ENCODE measurements around the gene CHST13. TPM values are rescaled to one million over a fixed set of nuclear protein-coding genes. Genes with fewer than 3 reads are reported as not detected.

The CHST13 gene
- total RNA-seq, 1 donor from 2014 or later = not detected

DNA sequence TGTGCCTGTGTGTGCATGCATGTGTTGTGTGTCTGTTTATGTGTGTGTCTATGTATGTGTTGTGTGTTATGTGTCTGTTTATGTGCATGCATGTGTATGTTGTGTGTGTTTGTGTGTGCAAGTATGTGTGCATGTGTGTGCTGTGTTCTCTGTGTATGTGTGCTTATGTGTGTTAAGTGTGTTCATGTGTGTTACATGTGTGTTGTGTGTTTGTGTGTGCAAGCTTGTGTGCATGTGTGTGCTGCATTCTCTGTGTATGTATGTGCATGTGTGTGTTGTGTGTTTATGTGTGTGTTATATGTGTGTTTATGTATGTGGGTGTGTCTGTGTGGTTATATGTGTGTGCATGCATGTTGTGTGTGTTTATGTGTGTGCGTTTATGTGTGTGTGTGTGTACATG lies 21.3 kb upstream of the CHST13 start:
- Mint-ChIP-seq H3K4me3 (ENCODE audit: low read depth) (no peak overlapping the region), H3K27me3 (ENCODE audit: low read depth) (no peaks in the 10 kb centered on the region), H3K27ac (no peak overlapping the region), H3K4me1 (ENCODE audit: low read depth) (no peaks in the 10 kb centered on the region), H3K9me3 (no peaks in the 10 kb centered on the region), H3K36me3 (ENCODE audit: low read depth) (no peaks in the 10 kb centered on the region)
- no peak for DNase-seq (ENCODE audit: low spot score)
- intact Hi-C loops (cut with micrococcal nuclease) = no loop called here

DNA sequence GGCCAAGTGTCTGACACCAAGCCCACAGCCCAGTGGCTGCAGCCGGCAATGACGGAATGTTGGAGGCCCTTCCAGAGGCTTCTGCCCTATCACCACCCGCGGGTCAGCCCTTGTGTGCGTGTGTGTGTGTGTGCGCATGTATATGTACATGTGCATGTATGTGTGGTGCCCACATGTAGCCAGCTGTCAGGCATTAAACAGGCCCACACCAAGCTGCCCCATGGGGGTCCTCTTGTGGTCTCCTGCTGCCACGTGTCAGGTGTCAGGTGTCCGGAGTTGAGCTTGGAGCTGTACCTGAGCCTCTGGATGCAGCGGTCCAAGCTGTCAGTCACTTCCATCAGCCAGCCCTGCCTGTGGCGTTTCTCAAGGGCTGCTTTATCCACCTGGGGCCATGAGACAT lies 20.3 kb upstream of the CHST13 start:
- intact Hi-C loops (cut with micrococcal nuclease) = no loop called here

GRCh38 chr3:126507886-126508285 lies 16.1 kb upstream of the CHST13 start:
- Mint-ChIP-seq H3K4me3 (ENCODE audit: low read depth) (no peak overlapping the region), H3K4me1 (ENCODE audit: low read depth) (no peaks in the 10 kb centered on the region), H3K27ac (no peak overlapping the region), H3K9me3 (no peaks in the 10 kb centered on the region), H3K27me3 (ENCODE audit: low read depth) (no peaks in the 10 kb centered on the region), H3K36me3 (ENCODE audit: low read depth) (no peaks in the 10 kb centered on the region)
- no peak for DNase-seq (ENCODE audit: low spot score)
- intact Hi-C loops (cut with micrococcal nuclease) = no loop called here

More for the DNA sequence above, 20.3 kb upstream of the CHST13 start:
- Mint-ChIP-seq H3K36me3 (ENCODE audit: low read depth) (no peaks in the 10 kb centered on the region), H3K4me3 (ENCODE audit: low read depth) (no peak overlapping the region), H3K27me3 (ENCODE audit: low read depth) (no peaks in the 10 kb centered on the region), H3K4me1 (ENCODE audit: low read depth) (no peaks in the 10 kb centered on the region), H3K27ac (no peak overlapping the region), H3K9me3 (no peaks in the 10 kb centered on the region)
- no peak for DNase-seq (ENCODE audit: low spot score)

DNA sequence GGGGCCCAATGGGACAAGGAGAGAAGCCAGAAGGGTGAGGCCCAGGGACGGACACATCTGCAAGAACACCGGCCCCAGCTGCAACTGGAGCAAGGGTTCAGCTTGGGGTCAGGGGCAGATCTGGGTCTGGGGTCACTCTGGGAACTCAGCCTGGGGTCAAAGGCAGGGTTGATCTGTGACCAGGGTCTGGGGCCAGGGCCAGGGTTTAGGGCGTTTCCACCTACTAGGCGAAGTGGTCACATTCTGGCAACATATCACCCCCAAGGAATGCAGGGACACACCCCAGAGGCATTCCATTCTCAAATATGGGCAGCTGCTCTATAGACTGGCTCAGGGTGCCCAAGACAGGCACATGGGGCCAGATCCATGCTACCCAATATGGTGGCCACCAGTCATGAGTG lies 15.4 kb upstream of the CHST13 start:
- Mint-ChIP-seq H3K27me3 (ENCODE audit: low read depth) (no peaks in the 10 kb centered on the region), H3K4me3 (ENCODE audit: low read depth) (no peak overlapping the region), H3K27ac (no peak overlapping the region), H3K36me3 (ENCODE audit: low read depth) (no peaks in the 10 kb centered on the region), H3K9me3 (no peaks in the 10 kb centered on the region), H3K4me1 (ENCODE audit: low read depth) (no peaks in the 10 kb centered on the region)
- intact Hi-C loops (cut with micrococcal nuclease) = no loop called here
- DNase-seq (ENCODE audit: low spot score) = no peak

GRCh38 chr3:126509597-126510307 lies 14.2 kb upstream of the CHST13 start:
- DNase-seq (ENCODE audit: low spot score) = no peak
- no peaks in the 10 kb centered on the region for H3K36me3 Mint-ChIP-seq (ENCODE audit: low read depth)
- no peaks in the 10 kb centered on the region for H3K9me3 Mint-ChIP-seq
- no peaks in the 10 kb centered on the region for H3K27me3 Mint-ChIP-seq (ENCODE audit: low read depth)
- no peaks in the 10 kb centered on the region for H3K4me1 Mint-ChIP-seq (ENCODE audit: low read depth)
- intact Hi-C loops (cut with micrococcal nuclease) = no loop called here
- no peak overlapping the region for H3K4me3 Mint-ChIP-seq (ENCODE audit: low read depth)
- no peak overlapping the region for H3K27ac Mint-ChIP-seq

- DNase-seq (ENCODE audit: low spot score) = no peak
- intact Hi-C loops (cut with micrococcal nuclease) = no loop called here
- Mint-ChIP-seq H3K27me3 (ENCODE audit: low read depth) (no peaks in the 10 kb centered on the region), H3K36me3 (ENCODE audit: low read depth) (no peaks in the 10 kb centered on the region), H3K4me1 (ENCODE audit: low read depth) (no peaks in the 10 kb centered on the region), H3K27ac (no peak overlapping the region), H3K9me3 (no peaks in the 10 kb centered on the region), H3K4me3 (ENCODE audit: low read depth) (no peak overlapping the region)
Observed at GRCh38 chr3:126510308-126510910, 13.5 kb upstream of the CHST13 start.

DNA sequence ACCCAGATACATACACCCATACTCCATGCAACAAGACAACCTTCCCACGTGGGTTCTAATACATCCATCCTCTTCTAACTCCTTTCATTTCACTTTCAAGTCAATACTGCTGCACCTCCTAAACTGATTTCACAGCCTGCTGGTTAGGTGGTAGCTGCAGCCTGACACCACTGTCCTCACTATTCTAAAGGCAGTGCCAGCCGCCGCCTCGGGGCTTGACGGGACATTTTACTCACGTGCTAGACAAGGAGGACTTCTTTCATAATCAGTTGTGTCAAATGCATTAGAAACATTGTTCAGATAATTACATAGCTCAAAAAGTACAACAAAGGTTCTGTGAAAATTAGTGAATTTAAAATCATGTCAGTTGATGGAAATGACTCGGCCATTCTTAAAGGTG lies 12.7 kb upstream of the CHST13 start:
- H3K4me3 Mint-ChIP-seq (ENCODE audit: low read depth) = no peak overlapping the region
- no peak overlapping the region for H3K27ac Mint-ChIP-seq

GRCh38 chr3:126512026-126512425 lies 11.9 kb upstream of the CHST13 start:
- no peak for DNase-seq (ENCODE audit: low spot score)
- no peaks in the 10 kb centered on the region for H3K4me1 Mint-ChIP-seq (ENCODE audit: low read depth)
- H3K9me3 Mint-ChIP-seq = no peaks in the 10 kb centered on the region
- no peaks in the 10 kb centered on the region for H3K36me3 Mint-ChIP-seq (ENCODE audit: low read depth)
- intact Hi-C loops (cut with micrococcal nuclease) = no loop called here
- no peak overlapping the region for H3K4me3 Mint-ChIP-seq (ENCODE audit: low read depth)
- no peaks in the 10 kb centered on the region for H3K27me3 Mint-ChIP-seq (ENCODE audit: low read depth)
- H3K27ac Mint-ChIP-seq = no peak overlapping the region

More for the DNA sequence above, 12.7 kb upstream of the CHST13 start:
- H3K4me1 Mint-ChIP-seq (ENCODE audit: low read depth) = no peaks in the 10 kb centered on the region
- H3K27me3 Mint-ChIP-seq (ENCODE audit: low read depth) = no peaks in the 10 kb centered on the region
- H3K36me3 Mint-ChIP-seq (ENCODE audit: low read depth) = no peaks in the 10 kb centered on the region
- no peaks in the 10 kb centered on the region for H3K9me3 Mint-ChIP-seq
- DNase-seq (ENCODE audit: low spot score) = no peak
- intact Hi-C loops (cut with micrococcal nuclease) = no loop called here

DNA sequence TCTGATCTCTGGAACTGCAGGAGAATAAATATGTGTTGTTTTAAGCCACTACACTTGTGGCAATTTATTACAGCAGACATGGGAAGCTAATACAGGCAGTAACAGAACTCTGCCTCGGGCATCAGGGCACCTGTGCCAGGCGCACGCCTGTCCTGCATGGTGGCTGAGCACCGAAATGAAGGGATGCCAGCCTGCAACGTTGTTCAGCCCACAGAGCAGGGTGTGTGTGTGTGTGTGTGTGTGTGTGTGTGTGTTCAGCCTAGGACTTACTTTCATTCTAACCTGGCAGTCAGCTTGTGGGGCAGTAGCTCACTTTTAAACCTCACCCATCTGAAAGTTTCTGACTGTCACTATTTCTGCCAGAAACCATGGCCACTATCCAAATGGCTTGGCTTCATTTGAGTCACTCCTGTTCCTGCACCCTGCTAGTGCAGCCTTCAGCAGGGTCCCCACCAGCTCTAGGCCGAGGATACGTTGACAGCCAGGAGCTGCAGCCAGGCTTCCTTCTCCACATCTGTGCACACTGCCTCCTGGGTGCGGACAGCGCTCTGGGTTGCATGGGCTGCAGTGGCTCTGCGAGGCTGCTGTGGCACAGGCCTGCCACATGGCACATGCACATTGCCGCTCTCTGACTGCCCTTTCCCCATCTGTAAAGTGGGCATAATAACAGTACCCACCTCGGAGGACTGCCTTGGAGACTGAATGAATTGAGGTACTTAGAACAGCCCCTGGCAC lies 10.9 kb upstream of the CHST13 start:
- no peaks in the 10 kb centered on the region for H3K4me1 Mint-ChIP-seq (ENCODE audit: low read depth)
- no peak overlapping the region for H3K4me3 Mint-ChIP-seq (ENCODE audit: low read depth)
- no peaks in the 10 kb centered on the region for H3K27me3 Mint-ChIP-seq (ENCODE audit: low read depth)
- no peaks in the 10 kb centered on the region for H3K9me3 Mint-ChIP-seq
- DNase-seq (ENCODE audit: low spot score) = no peak
- no peak overlapping the region for H3K27ac Mint-ChIP-seq
- H3K36me3 Mint-ChIP-seq (ENCODE audit: low read depth) = no peaks in the 10 kb centered on the region
- intact Hi-C loops (cut with micrococcal nuclease) = no loop called here

GRCh38 chr3:126514161-126514560 lies 9.8 kb upstream of the CHST13 start:
- H3K9me3 Mint-ChIP-seq = no peaks in the 10 kb centered on the region

DNA sequence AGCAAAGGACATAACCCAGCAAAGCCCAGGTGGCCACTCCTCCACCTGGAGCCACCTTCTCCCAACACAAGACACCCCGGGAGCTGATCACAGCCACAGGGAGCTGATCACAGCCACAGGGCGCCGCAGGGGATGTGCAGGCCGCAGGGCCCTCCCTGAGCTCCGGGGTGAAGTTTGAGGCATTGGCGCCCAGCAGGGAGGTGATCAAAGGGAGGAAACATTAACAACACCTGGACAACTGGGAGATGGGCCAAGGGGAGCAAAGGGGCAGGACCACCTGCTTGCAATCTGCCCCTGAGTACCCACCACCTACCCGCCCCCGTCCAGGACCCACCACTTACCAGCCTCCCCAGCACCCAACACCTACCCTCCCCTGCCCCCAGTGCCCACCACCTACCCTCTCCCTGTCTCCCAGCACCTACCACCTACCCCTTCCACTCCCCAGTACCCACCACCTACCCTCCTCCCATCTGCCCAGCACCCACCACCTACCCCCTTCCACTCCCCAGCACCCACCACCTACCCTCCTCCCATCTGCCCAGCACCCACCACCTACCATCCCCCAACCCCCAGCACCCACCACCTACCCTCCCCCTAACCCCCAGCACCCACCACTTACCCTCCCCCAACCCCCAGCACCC lies 8.8 kb upstream of the CHST13 start:
- intact Hi-C loops (cut with micrococcal nuclease) = no loop called here
- Mint-ChIP-seq H3K27me3 (ENCODE audit: low read depth) (no peaks in the 10 kb centered on the region), H3K27ac (no peak overlapping the region), H3K4me3 (ENCODE audit: low read depth) (no peak overlapping the region), H3K36me3 (ENCODE audit: low read depth) (no peaks in the 10 kb centered on the region), H3K4me1 (ENCODE audit: low read depth) (no peaks in the 10 kb centered on the region), H3K9me3 (no peaks in the 10 kb centered on the region)
- DNase-seq (ENCODE audit: low spot score) = no peak

More at GRCh38 chr3:126514161-126514560, 9.8 kb upstream of the CHST13 start:
- no peak overlapping the region for H3K27ac Mint-ChIP-seq
- intact Hi-C loops (cut with micrococcal nuclease) = no loop called here
- H3K27me3 Mint-ChIP-seq (ENCODE audit: low read depth) = no peaks in the 10 kb centered on the region
- no peak for DNase-seq (ENCODE audit: low spot score)
- H3K36me3 Mint-ChIP-seq (ENCODE audit: low read depth) = no peaks in the 10 kb centered on the region
- H3K4me1 Mint-ChIP-seq (ENCODE audit: low read depth) = no peaks in the 10 kb centered on the region
- H3K4me3 Mint-ChIP-seq (ENCODE audit: low read depth) = no peak overlapping the region

DNA sequence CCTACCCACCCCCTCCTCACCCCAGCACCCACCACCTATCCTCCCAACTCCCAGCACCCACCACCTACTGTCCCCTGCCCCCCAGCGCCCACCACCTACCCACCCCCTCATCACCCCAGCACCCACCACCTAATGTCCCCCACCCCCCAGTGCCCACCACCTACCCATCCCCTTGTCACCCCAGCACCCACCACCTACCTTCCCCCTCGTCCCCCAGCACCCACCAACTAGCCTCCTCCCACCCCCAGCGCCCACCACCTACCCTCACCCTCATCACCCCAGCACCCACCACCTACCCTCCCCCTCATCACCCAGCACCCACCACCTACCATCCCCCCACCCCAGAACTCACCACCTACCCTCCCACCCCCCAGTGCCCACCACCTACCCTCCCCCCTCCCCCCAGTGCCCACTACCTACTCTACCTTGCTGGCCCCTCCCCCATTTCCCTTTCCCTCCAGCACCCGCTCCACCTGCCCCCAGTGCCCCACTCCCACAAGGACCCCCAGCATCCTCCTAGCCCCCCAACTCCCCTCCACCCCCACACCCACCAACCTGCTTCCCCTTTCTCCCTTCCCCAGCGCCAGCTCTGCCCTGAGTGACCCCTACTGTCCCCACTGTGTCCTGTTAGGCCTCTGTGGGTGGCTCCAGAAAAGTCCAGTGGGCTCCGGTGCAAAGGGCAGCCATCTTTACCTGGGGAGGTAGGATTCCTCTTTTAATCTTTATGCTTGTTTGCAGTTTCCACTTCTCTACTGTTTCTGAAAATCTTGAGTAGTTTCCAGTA lies 7.6 kb upstream of the CHST13 start:
- no peak for DNase-seq (ENCODE audit: low spot score)
- Mint-ChIP-seq H3K36me3 (ENCODE audit: low read depth) (no peaks in the 10 kb centered on the region), H3K9me3 (no peaks in the 10 kb centered on the region), H3K4me1 (ENCODE audit: low read depth) (no peaks in the 10 kb centered on the region), H3K4me3 (ENCODE audit: low read depth) (no peak overlapping the region), H3K27me3 (ENCODE audit: low read depth) (no peaks in the 10 kb centered on the region), H3K27ac (no peak overlapping the region)
- intact Hi-C loops (cut with micrococcal nuclease) = no loop called here
